ENCODE data around the gene USP43. TPM values are rescaled to one million over a fixed set of nuclear protein-coding genes. Genes with fewer than 3 reads are reported as not detected.

USP43 gene
- total RNA-seq, 2 donors from 2014 or later, result 0.24 TPM; not detected in 1

GRCh38 chr17:9668517-9668916 is 23.2 kb downstream of the USP43 start:
- Histone ChIP-seq H3K4me3 (no peak overlapping the region), H3K4me1 (no peaks in the 10 kb centered on the region), H3K36me3 (no peaks in the 10 kb centered on the region), H3K27ac (no peak overlapping the region), H3K27me3 (no peaks in the 10 kb centered on the region), H3K9me3 (no peaks in the 10 kb centered on the region)
- no peak for DNase-seq (ENCODE audit: low spot score)
- TF ChIP-seq CTCF (IDR thresholded peaks at IDR 0.05), result no peak

- no peak overlapping the region for H3K27ac ChIP-seq
- H3K4me1 ChIP-seq, result no peaks in the 10 kb centered on the region
- H3K27me3 ChIP-seq, result no peaks in the 10 kb centered on the region
- H3K4me3 ChIP-seq, result no peak overlapping the region
- TF ChIP-seq CTCF (IDR thresholded peaks at IDR 0.05), result no peak
- H3K9me3 ChIP-seq, result no peaks in the 10 kb centered on the region
- no peaks in the 10 kb centered on the region for H3K36me3 ChIP-seq
- no peak for DNase-seq (ENCODE audit: low spot score)
Measured at GRCh38 chr17:9669551-9670008, 24.3 kb downstream of the USP43 start.

- Histone ChIP-seq H3K27me3 (no peaks in the 10 kb centered on the region), H3K4me1 (no peaks in the 10 kb centered on the region), H3K4me3 (no peak overlapping the region), H3K27ac (no peak overlapping the region), H3K36me3 (no peaks in the 10 kb centered on the region), H3K9me3 (no peaks in the 10 kb centered on the region)
- DNase-seq (ENCODE audit: low spot score), result no peak
- TF ChIP-seq CTCF (IDR thresholded peaks at IDR 0.05), result no peak
Measured at GRCh38 chr17:9670596-9670995, 25.3 kb downstream of the USP43 start.

- no peak for DNase-seq (ENCODE audit: low spot score)
- Histone ChIP-seq H3K4me3 (no peak overlapping the region), H3K27ac (no peak overlapping the region), H3K9me3 (no peaks in the 10 kb centered on the region), H3K27me3 (no peaks in the 10 kb centered on the region), H3K4me1 (no peaks in the 10 kb centered on the region), H3K36me3 (no peaks in the 10 kb centered on the region)
- no peak for TF ChIP-seq CTCF (IDR thresholded peaks at IDR 0.05)
Measured at GRCh38 chr17:9671559-9671958, 26.2 kb downstream of the USP43 start.

GRCh38 chr17:9672266-9672665 is 26.9 kb downstream of the USP43 start:
- no peak for DNase-seq (ENCODE audit: low spot score)
- TF ChIP-seq CTCF (IDR thresholded peaks at IDR 0.05), result no peak
- Histone ChIP-seq H3K4me1 (no peaks in the 10 kb centered on the region), H3K4me3 (no peak overlapping the region), H3K36me3 (no peaks in the 10 kb centered on the region), H3K9me3 (no peaks in the 10 kb centered on the region), H3K27me3 (no peaks in the 10 kb centered on the region), H3K27ac (no peak overlapping the region)

GRCh38 chr17:9672691-9673090 is 27.4 kb downstream of the USP43 start:
- TF ChIP-seq CTCF (IDR thresholded peaks at IDR 0.05), result no peak
- H3K4me1 ChIP-seq, result no peaks in the 10 kb centered on the region
- H3K9me3 ChIP-seq, result no peaks in the 10 kb centered on the region
- H3K27ac ChIP-seq, result no peak overlapping the region
- no peak for DNase-seq (ENCODE audit: low spot score)
- H3K36me3 ChIP-seq, result no peaks in the 10 kb centered on the region
- H3K27me3 ChIP-seq, result no peaks in the 10 kb centered on the region
- H3K4me3 ChIP-seq, result no peak overlapping the region
